ENCODE data around the gene ENPP1. TPM values are rescaled to one million over a fixed set of nuclear protein-coding genes. Genes with fewer than 3 reads are reported as not detected.

Gene ENPP1
- total and polyA plus RNA-seq, 2 of the 4 experiments (the other 2 are of a cell fraction) = 10.9 to 38.9 TPM

- ChIA-PET POLR2A (ENCODE audit: unreplicated experiment) (interaction anchor here (0.6 to 2.6 kb wide), 2 partner anchors 21 to 155 kb away, joined by 3 to 12 read pairs; partner anchors contain the start of gene CCN2), CTCF (interaction anchor here (0.8 to 1.0 kb wide), 2 partner anchors 232 to 349 kb away, joined by 3 read pairs; no protein-coding TSS in a partner anchor)
- H3K9ac ChIP-seq (ENCODE audit: low read depth, low read length) = no peak overlapping the region
- H3K56ac ChIP-seq (ENCODE audit: extremely low read depth, insufficient read depth, low read length) = no peak overlapping the region
- no peak overlapping the region for H4K5ac ChIP-seq (ENCODE audit: low read depth, low read length)
- no peak overlapping the region for H2BK120ac ChIP-seq (ENCODE audit: low read depth, low read length)
- peaks cover 7% of the 10 kb centered on the region for H3K4me1 ChIP-seq (ENCODE audit: control insufficient read depth, insufficient read depth, low read length)
- no peak overlapping the region for H3K4me2 ChIP-seq (ENCODE audit: low read depth, low read length)
- no peak for ATAC-seq (ENCODE audit: low read depth)
- no peaks in the 10 kb centered on the region for H3K9me3 ChIP-seq (ENCODE audit: control insufficient read depth, insufficient read depth, low read length)
- no peak overlapping the region for H2AK5ac ChIP-seq (ENCODE audit: low read depth, low read length)
- no peak overlapping the region for H3K18ac ChIP-seq (ENCODE audit: low read depth, low read length)
- no peak overlapping the region for H2BK20ac ChIP-seq (ENCODE audit: low read depth, low read length)
- H2BK5ac ChIP-seq (ENCODE audit: low read depth, low read length, poor library complexity, severe bottlenecking) = no peak overlapping the region
- no peaks in the 10 kb centered on the region for H3K27me3 ChIP-seq (ENCODE audit: control insufficient read depth, insufficient read depth, low read length)
- H3K27ac ChIP-seq (ENCODE audit: insufficient read depth, low read length) = no peak overlapping the region
- H2AFZ ChIP-seq (replicated peaks; ENCODE audit: low read length, poor library complexity) = no peak overlapping the region
- no peaks in the 10 kb centered on the region for H4K20me1 ChIP-seq (ENCODE audit: insufficient read depth, low read length)
- no peak overlapping the region for H2BK15ac ChIP-seq (ENCODE audit: low read depth, low read length)
- in situ Hi-C loops (cut with MboI; ENCODE audit: low sequenced_read_pairs) = loop anchor here (10.0 kb wide), 1 partner anchor 345 kb away; no protein-coding TSS in a partner anchor
- H4K91ac ChIP-seq (ENCODE audit: insufficient read depth, low read depth, low read length) = no peak overlapping the region
- H3K4ac ChIP-seq (ENCODE audit: low read depth, low read length) = no peak overlapping the region
- BruUV-seq (replicated peaks) = no TSS peak
- H3K4me3 ChIP-seq (ENCODE audit: insufficient read depth, low read depth, low read length) = no peak overlapping the region
- H3K14ac ChIP-seq (replicated peaks; ENCODE audit: low read depth, low read length) = no peak overlapping the region
- H4K8ac ChIP-seq (ENCODE audit: low read depth in 2 of 2, low read length in 2 of 2) = no peak overlapping the region
- H3K9me1 ChIP-seq (ENCODE audit: insufficient read depth, low read length) = 0 out of 2 replicates have a peak, but pooled peaks cover 4% of the 10 kb centered on the region
- no peak overlapping the region for H3K23ac ChIP-seq (ENCODE audit: low read depth, low read length)
- no peak for DNase-seq
- no CpG with 5 or more reads among the region's 1 CpG for whole genome bisulfite sequencing, 2 experiments (ENCODE audit: extremely low coverage in 2 of 2, insufficient read length in 1 of 2)
- no peak for TF ChIP-seq CTCF (conservative IDR thresholded peaks at IDR 0.05; ENCODE audit: low read depth, low read length)
- no peak for TF ChIP-seq RAD21 (IDR thresholded peaks at IDR 0.05; ENCODE audit: low read length)
- no peak for TF ChIP-seq USF2 (IDR thresholded peaks at IDR 0.05; ENCODE audit: low read depth, low read length)
- TF ChIP-seq CHD1 (IDR thresholded peaks at IDR 0.05; ENCODE audit: low read depth, low read length) = no peak
- no peak for TF ChIP-seq ELK1 (IDR thresholded peaks at IDR 0.05; ENCODE audit: borderline replicate concordance, low read depth, low read length)
- TF ChIP-seq RCOR1 (IDR thresholded peaks at IDR 0.05; ENCODE audit: insufficient replicate concordance, low read length) = no peak
- no peak for TF ChIP-seq BHLHE40 (IDR thresholded peaks at IDR 0.05; ENCODE audit: low read depth, low read length)
- TF ChIP-seq POLR2A (IDR thresholded peaks at IDR 0.05; ENCODE audit: low read depth, low read length) = no peak
- no peak for TF ChIP-seq RFX5 (IDR thresholded peaks at IDR 0.05; ENCODE audit: low read depth, low read length)
- TF ChIP-seq MAFK (IDR thresholded peaks at IDR 0.05; ENCODE audit: low read depth, low read length) = no peak
- intact Hi-C loops (cut with micrococcal nuclease) = no loop called here
- no peaks in the 10 kb centered on the region for H3K79me1 ChIP-seq (ENCODE audit: low read depth in 1 of 2, low read length in 2 of 2)
- dilution Hi-C loops (cut with HindIII; ENCODE audit: low sequenced_read_pairs, unreplicated experiment) = no loop called here
- H3K36me3 ChIP-seq (ENCODE audit: control insufficient read depth, insufficient read depth, low read length) = no peaks in the 10 kb centered on the region
- no peak overlapping the region for H2AK9ac ChIP-seq (replicated peaks; ENCODE audit: low read depth, low read length, poor library complexity)
These were observed 122.2 kb downstream of the ENPP1 start for GRCh38 chr6:131929976-131930375.

Measured in IMR-90 (cell line).